SH-SY5Y (cell line): ENCODE data around the gene NCBP1.

Experiments
- GATA2 ChIP-seq: IDR thresholded peaks from 2 replicates; pipeline ENCODE4 v1.6.1; 2011; ENCODE audit warnings: mild to moderate bottlenecking, low read depth, low read length
- GATA3 ChIP-seq: IDR thresholded peaks from 2 replicates; pipeline ENCODE4 v1.6.1; 2011; ENCODE audit warnings: low read depth, mild to moderate bottlenecking, low read length, moderate library complexity

DNA sequence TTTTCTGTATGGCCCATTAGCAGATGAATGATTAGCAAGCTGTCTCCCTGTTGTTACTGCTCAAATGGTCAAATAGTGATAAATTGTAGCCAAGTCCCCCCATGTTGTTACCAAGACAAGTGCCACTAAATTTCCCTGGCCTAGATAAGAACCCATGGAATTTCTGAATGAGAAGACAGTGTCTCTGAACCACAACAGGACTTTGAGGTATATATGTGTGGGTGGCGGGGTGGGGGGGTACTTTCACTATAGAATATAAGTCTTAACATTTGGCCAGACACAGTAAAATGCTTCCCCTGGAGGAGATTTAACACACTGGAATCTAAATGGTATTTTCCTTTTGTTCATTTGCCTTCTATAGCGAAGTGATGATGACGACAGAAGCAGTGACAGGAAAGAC, 34.9 kb downstream of the NCBP1 start:
- no peak for TF ChIP-seq GATA2
- no peak for TF ChIP-seq GATA3
